B cell (primary cell): ENCODE data around the gene RNPEPL1. TPM values are rescaled to one million over a fixed set of nuclear protein-coding genes. Genes with fewer than 3 reads are reported as not detected.

Experiments
- ATAC-seq: fragments of 200-7000 bp; cut with Tn5 transposase; one replicate; pipeline ENCODE4 v1.10.0; 2021; ENCODE audit warnings: low read depth, mild to moderate bottlenecking, moderate number of reproducible peaks, moderate library complexity
- CTCF ChIA-PET: fragments of 350-600 bp; sonication (Branson Sonifier 250); formaldehyde crosslinking; loops from one replicate; lab custom pipeline; 2021; ENCODE audit warnings: antibody characterized with exemption, inconsistent platforms; lab: Charles Lee
- POLR2A ChIA-PET: fragments of 350-600 bp; sonication (Branson Sonifier 250); formaldehyde crosslinking; loops from one replicate; lab custom pipeline; 2021; ENCODE audit warnings: antibody characterized with exemption; lab: Charles Lee
- DNase-seq: peaks from one replicate; pipeline ENCODE4 v3.0.0; 2013
- H2AFZ ChIP-seq: 2 replicates; pipeline ENCODE4 v1.6.1; 2012; ENCODE audit warnings: mild to moderate bottlenecking, low read depth, low read length; ENCODE audit not compliant: insufficient read depth, poor library complexity, severe bottlenecking
- H3K27ac ChIP-seq, 2 donors: 1 replicate in 1 of 2; 2 replicates in 1 of 2; pipeline ENCODE4 v1.5.1; 2012 to 2013; ENCODE audit warnings: low read length in 2 of 2, mild to moderate bottlenecking in 2 of 2, moderate library complexity in 1 of 2
- H3K27me3 ChIP-seq, 4 experiments: fragments of 200-600 bp in 1 of 4; sonication (generic) in 1 of 4; replicated peaks in 1 of 4; 1 replicate in 2 of 4; 2 replicates in 2 of 4; pipeline versions ENCODE4 v1.6.1 to v1.7.0; 2013 to 2016; ENCODE audit warnings: low read length in 3 of 4, mild to moderate bottlenecking in 2 of 4, mixed read lengths in 1 of 4, moderate library complexity in 1 of 4; ENCODE audit not compliant: insufficient read depth in 4 of 4, control insufficient read depth in 3 of 4; ENCODE audit errors: control extremely low read depth in 1 of 4
- H3K36me3 ChIP-seq, 2 experiments: replicated peaks in 1 of 2; 1 replicate in 1 of 2; 2 replicates in 1 of 2; pipeline versions ENCODE4 v1.6.1 to v1.7.1; 2013; ENCODE audit warnings: low read length in 1 of 2; ENCODE audit not compliant: insufficient read depth in 2 of 2, control insufficient read depth in 1 of 2; ENCODE audit errors: control extremely low read depth in 1 of 2, extremely low read depth in 1 of 2
- H3K4me1 ChIP-seq, 2 donors: fragments of 200-600 bp in 1 of 2; sonication (generic) in 1 of 2; 1 replicate in 1 of 2; 2 replicates in 1 of 2; pipeline versions ENCODE4 v1.5.1 to v1.6.1; 2013 to 2017; ENCODE audit warnings: low read length in 2 of 2; ENCODE audit not compliant: control insufficient read depth in 2 of 2, insufficient read depth in 2 of 2
- H3K4me2 ChIP-seq: replicated peaks from 2 replicates; pipeline ENCODE3; 2012; ENCODE audit warnings: mild to moderate bottlenecking, low read depth, low read length; ENCODE audit not compliant: poor library complexity, severe bottlenecking
- H3K4me3 ChIP-seq, 5 experiments: fragments of 200-600 bp in 1 of 5; sonication (generic) in 1 of 5; 1 replicate in 3 of 5; 2 replicates in 2 of 5; pipeline versions ENCODE4 v1.5.1 to v1.7.0; 2011 to 2016; ENCODE audit warnings: low read length in 4 of 5, mild to moderate bottlenecking in 4 of 5, low read depth in 2 of 5, control low read depth in 1 of 5, moderate library complexity in 1 of 5; ENCODE audit not compliant: insufficient read depth in 1 of 5; ENCODE audit errors: control extremely low read depth in 1 of 5, extremely low read depth in 1 of 5
- H3K79me2 ChIP-seq: fragments of 200-600 bp; sonication (generic); one replicate; pipeline ENCODE4 v1.6.0; 2016; ENCODE audit warnings: low read length; ENCODE audit not compliant: control insufficient read depth, insufficient read depth
- H3K9ac ChIP-seq: fragments of 200-600 bp; sonication (generic); 2 replicates; pipeline ENCODE4 v1.6.1; 2017; ENCODE audit warnings: mild to moderate bottlenecking, low read length, moderate library complexity
- H3K9me3 ChIP-seq, 3 donors: one replicate each; pipeline versions ENCODE4 v1.6.1 to v1.7.1; 2013; ENCODE audit warnings: low read length in 2 of 3; ENCODE audit not compliant: control insufficient read depth in 2 of 3, insufficient read depth in 1 of 3; ENCODE audit errors: control extremely low read depth in 1 of 3
- H4K20me1 ChIP-seq: 2 replicates; pipeline ENCODE4 v1.6.0; 2012; ENCODE audit warnings: mild to moderate bottlenecking, low read length; ENCODE audit not compliant: insufficient read depth, control insufficient read depth, poor library complexity, severe bottlenecking
- H3K27ac Mint-ChIP-seq: one replicate; pipeline ENCODE4 v1.8.0; 2021; ENCODE audit warnings: mixed read lengths
- H3K27me3 Mint-ChIP-seq: one replicate; pipeline ENCODE4 v1.8.0; 2021; ENCODE audit warnings: mixed read lengths
- H3K4me1 Mint-ChIP-seq: one replicate; pipeline ENCODE4 v1.8.0; 2021; ENCODE audit warnings: mixed read lengths
- H3K4me3 Mint-ChIP-seq: one replicate; pipeline ENCODE4 v1.8.0; 2021; ENCODE audit warnings: mixed read lengths
- H3K9me3 Mint-ChIP-seq: one replicate; pipeline ENCODE4 v1.8.0; 2022; ENCODE audit warnings: mixed read lengths; ENCODE audit not compliant: insufficient read depth
- EZH2 ChIP-seq: IDR thresholded peaks from 2 replicates; pipeline ENCODE4 v1.6.1; 2012; ENCODE audit warnings: borderline replicate concordance, low read depth, mild to moderate bottlenecking, moderate library complexity, low read length; ENCODE audit not compliant: insufficient read depth, poor library complexity, severe bottlenecking
- WGBS: methylation state at CpG from one replicate; pipeline ENCODE4 v1.1.5; 2013; ENCODE audit warnings: missing lambda C conversion rate; ENCODE audit not compliant: insufficient coverage; 5-methylcytosine and 5-hydroxymethylcytosine counted together
- intact Hi-C: fragments of 100-400 bp; cut with micrococcal nuclease; formaldehyde crosslinking; loops from one replicate; pipeline ENCODE4 v1.10.0; 2022
- polyA plus RNA-seq: library from polyadenylated mRNA; depleted of rRNA; stranded (reverse); fragments of >200 nt; gene quantifications from 2 replicates; pipeline ENCODE4 v1.2.3, GENCODE V29; 2012
- total RNA-seq, 2 donors: library from RNA; stranded (reverse); fragments of 120-200 nt in 1 of 2; gene quantifications; 1 replicate in 1 of 2; 2 replicates in 1 of 2; pipeline versions ENCODE4 v1.2.3 to v1.2.4, GENCODE V29; 2013 to 2022
- TF ChIP-seq, protein P1 (sequence below): fragments of 200-600 bp; IDR thresholded peaks from one replicate; pipeline ENCODE4 v1.8.0; 2022; ENCODE audit warnings: antibody characterized with exemption, mild to moderate bottlenecking

The RNPEPL1 gene
- total and polyA plus RNA-seq, 2 donors (not counting 1 experiment from before 2014, with no cell fraction given): 103 to 109 TPM

DNA sequence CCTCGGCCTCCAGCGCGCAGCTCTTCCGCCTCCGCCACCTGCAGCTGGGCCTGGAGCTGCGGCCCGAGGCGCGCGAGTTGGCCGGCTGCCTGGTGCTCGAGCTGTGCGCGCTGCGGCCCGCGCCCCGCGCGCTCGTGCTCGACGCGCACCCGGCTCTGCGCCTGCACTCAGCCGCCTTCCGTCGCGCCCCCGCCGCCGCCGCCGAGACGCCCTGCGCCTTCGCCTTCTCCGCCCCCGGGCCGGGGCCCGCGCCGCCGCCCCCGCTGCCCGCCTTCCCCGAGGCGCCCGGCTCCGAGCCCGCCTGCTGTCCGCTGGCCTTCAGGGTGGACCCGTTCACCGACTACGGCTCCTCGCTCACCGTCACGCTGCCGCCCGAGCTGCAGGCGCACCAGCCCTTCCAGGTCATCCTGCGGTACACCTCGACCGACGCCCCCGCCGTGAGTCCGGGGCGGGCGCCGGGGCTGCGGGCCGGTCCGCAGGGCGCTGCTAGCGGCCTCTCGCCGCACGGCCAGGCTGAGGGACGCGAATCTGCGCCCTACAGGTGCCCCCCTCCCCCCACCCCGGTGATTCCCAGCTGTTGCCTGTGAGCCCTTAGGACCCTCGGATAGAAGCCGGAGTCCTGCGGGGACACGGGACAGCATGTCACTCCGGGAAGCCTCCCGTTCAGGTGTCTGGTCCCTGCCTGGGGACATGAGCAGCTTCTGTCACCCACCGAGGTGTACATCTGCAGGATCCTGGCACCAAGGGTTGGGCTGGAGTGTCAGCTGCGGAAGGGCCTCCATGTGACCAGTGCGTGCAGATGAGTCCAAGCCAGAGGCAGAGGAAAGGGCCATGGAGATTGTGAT lies 616 bp downstream of the RNPEPL1 start:
- CTCF ChIA-PET: interaction anchor here (0.6 to 1.4 kb wide), 5 partner anchors 11 to 273 kb away, joined by 4 to 18 read pairs (median 4); partner anchors contain the start of gene CAPN10
- WGBS: 2% methylated on average over 92 of the region's 93 CpGs
- H3K79me2 ChIP-seq: peaks cover 67% of the 10 kb centered on the region
- H3K36me3 ChIP-seq: peaks cover 0 to 14% of the 10 kb centered on the region in 2 experiments
- H3K27ac ChIP-seq: peak overlapping the region in 1 of 2 donors; percentile 65
- DNase-seq: peak; percentile 83
- peak overlapping the region; percentile 81 for H3K27ac Mint-ChIP-seq
- H3K4me1 ChIP-seq: peaks cover 54 to 62% of the 10 kb centered on the region in 2 donors
- ATAC-seq: peak; percentile 9
- H3K4me2 ChIP-seq: peak overlapping the region; percentile 98
- H3K9me3 Mint-ChIP-seq: no peaks in the 10 kb centered on the region
- peak overlapping the region; percentile 46 to 69 (median 60) for H3K4me3 ChIP-seq
- peak overlapping the region; percentile 82 for H3K4me3 Mint-ChIP-seq
- peak overlapping the region; percentile 69 for H2AFZ ChIP-seq
- H3K9me3 ChIP-seq: no peaks in the 10 kb centered on the region
- TF ChIP-seq, protein P1, sequence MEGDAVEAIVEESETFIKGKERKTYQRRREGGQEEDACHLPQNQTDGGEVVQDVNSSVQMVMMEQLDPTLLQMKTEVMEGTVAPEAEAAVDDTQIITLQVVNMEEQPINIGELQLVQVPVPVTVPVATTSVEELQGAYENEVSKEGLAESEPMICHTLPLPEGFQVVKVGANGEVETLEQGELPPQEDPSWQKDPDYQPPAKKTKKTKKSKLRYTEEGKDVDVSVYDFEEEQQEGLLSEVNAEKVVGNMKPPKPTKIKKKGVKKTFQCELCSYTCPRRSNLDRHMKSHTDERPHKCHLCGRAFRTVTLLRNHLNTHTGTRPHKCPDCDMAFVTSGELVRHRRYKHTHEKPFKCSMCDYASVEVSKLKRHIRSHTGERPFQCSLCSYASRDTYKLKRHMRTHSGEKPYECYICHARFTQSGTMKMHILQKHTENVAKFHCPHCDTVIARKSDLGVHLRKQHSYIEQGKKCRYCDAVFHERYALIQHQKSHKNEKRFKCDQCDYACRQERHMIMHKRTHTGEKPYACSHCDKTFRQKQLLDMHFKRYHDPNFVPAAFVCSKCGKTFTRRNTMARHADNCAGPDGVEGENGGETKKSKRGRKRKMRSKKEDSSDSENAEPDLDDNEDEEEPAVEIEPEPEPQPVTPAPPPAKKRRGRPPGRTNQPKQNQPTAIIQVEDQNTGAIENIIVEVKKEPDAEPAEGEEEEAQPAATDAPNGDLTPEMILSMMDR: no peak
- no peak for TF ChIP-seq EZH2
- H3K27me3 Mint-ChIP-seq: no peaks in the 10 kb centered on the region
- H3K4me1 Mint-ChIP-seq: peaks cover 64% of the 10 kb centered on the region
- POLR2A ChIA-PET: interaction anchor here (0.6 to 2.3 kb wide), 5 partner anchors 8 to 132 kb away, joined by 3 to 21 read pairs (median 4); partner anchors contain the start of gene CAPN10
- H3K9ac ChIP-seq: peak overlapping the region; percentile 81
- no peaks in the 10 kb centered on the region for H3K27me3 ChIP-seq
- peaks cover 59% of the 10 kb centered on the region for H4K20me1 ChIP-seq
- intact Hi-C loops: loop anchor here (1.0 to 10.0 kb wide), 2 partner anchors 9 to 536 kb away; partner anchors contain the start of genes DUSP28 and MTERF4
